Epithelial cell of esophagus (primary cell): ENCODE measurements around the gene SPAAR.
"Not testable (repeated sequence)": the region's sequence is repeated elsewhere in the genome, so short reads cannot be mapped to it uniquely, and the experiment has no call there.

Source experiments
- DNase-seq: peaks from one replicate; pipeline ENCODE4 v3.0.0; 2010; ENCODE audit warnings: low read depth
- H3K4me3 ChIP-seq: 2 replicates; pipeline ENCODE4 v1.5.1; 2011; ENCODE audit warnings: mild to moderate bottlenecking, low read length, control low read depth
- TF ChIP-seq, protein P1 (sequence below): IDR thresholded peaks from 2 replicates; pipeline ENCODE4 v1.5.1; 2011; ENCODE audit warnings: low read depth, mild to moderate bottlenecking, low read length, control low read depth, inconsistent platforms; ENCODE audit not compliant: insufficient read depth; ENCODE audit errors: missing control alignments

SPAAR gene

GRCh38 chr9:35882996-35883395 is 26.3 kb upstream of the SPAAR start:
- peak; percentile 12 for DNase-seq
- TF ChIP-seq, protein P1, sequence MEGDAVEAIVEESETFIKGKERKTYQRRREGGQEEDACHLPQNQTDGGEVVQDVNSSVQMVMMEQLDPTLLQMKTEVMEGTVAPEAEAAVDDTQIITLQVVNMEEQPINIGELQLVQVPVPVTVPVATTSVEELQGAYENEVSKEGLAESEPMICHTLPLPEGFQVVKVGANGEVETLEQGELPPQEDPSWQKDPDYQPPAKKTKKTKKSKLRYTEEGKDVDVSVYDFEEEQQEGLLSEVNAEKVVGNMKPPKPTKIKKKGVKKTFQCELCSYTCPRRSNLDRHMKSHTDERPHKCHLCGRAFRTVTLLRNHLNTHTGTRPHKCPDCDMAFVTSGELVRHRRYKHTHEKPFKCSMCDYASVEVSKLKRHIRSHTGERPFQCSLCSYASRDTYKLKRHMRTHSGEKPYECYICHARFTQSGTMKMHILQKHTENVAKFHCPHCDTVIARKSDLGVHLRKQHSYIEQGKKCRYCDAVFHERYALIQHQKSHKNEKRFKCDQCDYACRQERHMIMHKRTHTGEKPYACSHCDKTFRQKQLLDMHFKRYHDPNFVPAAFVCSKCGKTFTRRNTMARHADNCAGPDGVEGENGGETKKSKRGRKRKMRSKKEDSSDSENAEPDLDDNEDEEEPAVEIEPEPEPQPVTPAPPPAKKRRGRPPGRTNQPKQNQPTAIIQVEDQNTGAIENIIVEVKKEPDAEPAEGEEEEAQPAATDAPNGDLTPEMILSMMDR = no peak
- H3K4me3 ChIP-seq = no peak overlapping the region

GRCh38 chr9:35884908-35885307 is 24.4 kb upstream of the SPAAR start:
- not testable (repeated sequence) for DNase-seq, H3K4me3 ChIP-seq

DNA sequence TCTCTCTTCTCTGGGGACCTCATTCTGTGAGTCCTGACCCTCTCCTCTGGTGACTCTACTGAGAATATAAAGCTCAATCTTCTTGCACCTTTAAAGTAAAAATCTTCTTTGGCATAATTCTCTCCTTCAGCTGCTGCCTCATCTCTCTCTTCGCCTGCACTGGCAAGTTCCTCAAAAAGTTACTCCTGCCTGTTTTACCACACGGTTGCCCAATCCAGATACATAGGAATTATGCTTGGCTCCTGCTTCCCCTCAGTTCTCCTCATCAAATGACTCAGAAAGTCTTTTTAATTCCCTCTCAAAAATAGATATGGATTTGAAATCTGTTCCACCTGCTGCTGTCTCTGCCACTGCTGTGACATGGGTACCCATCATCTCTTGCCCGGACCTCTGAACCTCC is 17.6 kb upstream of the SPAAR start:
- peak; percentile 40 for DNase-seq
- no peak overlapping the region for H3K4me3 ChIP-seq
- TF ChIP-seq, protein P1 = no peak

DNA sequence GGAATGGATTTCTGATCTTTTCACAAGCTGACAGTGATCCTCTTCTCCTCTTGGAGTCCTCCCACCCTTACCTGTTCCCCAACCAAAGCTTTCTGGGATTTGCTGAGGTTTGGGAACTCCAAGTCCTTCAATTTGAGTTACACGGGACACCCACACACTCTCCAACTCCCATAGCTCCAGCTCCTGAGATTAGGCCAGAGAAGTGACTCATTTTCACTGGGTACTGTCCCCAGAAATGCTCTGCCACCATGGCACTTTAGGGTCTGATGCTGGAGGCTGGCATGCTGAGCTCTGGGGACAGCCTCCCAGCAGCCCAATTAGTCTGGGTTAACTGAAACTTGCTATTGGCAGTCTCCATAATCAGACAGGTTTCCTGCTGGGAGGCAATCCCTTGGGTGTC is 17.2 kb upstream of the SPAAR start:
- no peak for DNase-seq
- H3K4me3 ChIP-seq = no peak overlapping the region
- TF ChIP-seq, protein P1 = no peak

GRCh38 chr9:35896570-35896969 is 12.7 kb upstream of the SPAAR start:
- no peak overlapping the region for H3K4me3 ChIP-seq
- TF ChIP-seq, protein P1 = no peak
- DNase-seq = no peak

GRCh38 chr9:35897376-35898099 is 11.8 kb upstream of the SPAAR start:
- DNase-seq = not testable (repeated sequence)

GRCh38 chr9:35898337-35898736 is 11.0 kb upstream of the SPAAR start:
- DNase-seq = no peak
- H3K4me3 ChIP-seq = no peak overlapping the region
- TF ChIP-seq, protein P1 = no peak

More at GRCh38 chr9:35897376-35898099, 11.8 kb upstream of the SPAAR start:
- not testable (repeated sequence) for H3K4me3 ChIP-seq

DNA sequence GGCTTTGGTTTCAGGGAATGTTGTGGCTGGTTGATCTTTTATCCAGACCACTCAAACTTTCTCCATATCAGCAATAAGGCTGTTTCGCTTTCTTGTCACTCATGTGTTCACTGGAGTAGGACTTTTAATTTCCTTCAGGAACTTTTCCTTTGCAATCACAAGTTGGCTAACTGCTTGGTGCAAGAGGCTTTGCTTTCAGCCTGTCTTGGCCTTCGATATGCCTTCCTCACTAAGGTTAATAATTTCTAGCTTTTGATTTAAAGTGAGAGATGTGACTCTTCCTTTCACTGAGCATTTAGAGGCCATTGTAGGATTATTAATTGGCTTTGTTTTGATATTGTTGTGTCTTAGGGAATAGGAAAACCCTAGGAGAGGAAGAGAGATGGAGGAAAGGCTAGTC is 10.3 kb upstream of the SPAAR start:
- DNase-seq = no peak
- TF ChIP-seq, protein P1 = no peak
- no peak overlapping the region for H3K4me3 ChIP-seq
